Transverse colon (tissue), 4 donors: ENCODE results near the gene ANKRD11.

Source experiments
- EP300 ChIP-seq: sonication (generic); formaldehyde crosslinking; IDR thresholded peaks from one replicate; pipeline ENCODE4 v1.6.1; 2017; ENCODE audit warnings: antibody characterized with exemption, low read depth
- POLR2A ChIP-seq: fragments of 450-650 bp; IDR thresholded peaks from one replicate; pipeline ENCODE4 v1.6.1; 2016; ENCODE audit warnings: antibody characterized with exemption, mild to moderate bottlenecking, moderate library complexity
- POLR2AphosphoS5 ChIP-seq, 3 donors: sonication (generic); formaldehyde crosslinking; IDR thresholded peaks; one replicate each; pipeline ENCODE4 v1.6.1; 2016; ENCODE audit warnings: antibody characterized with exemption in 3 of 3
- TF ChIP-seq, protein P1 (sequence below), 5 experiments: fragments of 200-600 bp in 3 of 5; fragments of 450-650 bp in 2 of 5; sonication (generic) in 3 of 5; IDR thresholded peaks; 1 replicate in 2 of 5; 2 replicates in 3 of 5; pipeline ENCODE4 v1.5.1; 2016 to 2017; ENCODE audit warnings: antibody characterized with exemption in 5 of 5, inconsistent platforms in 3 of 5, mild to moderate bottlenecking in 2 of 5, moderate library complexity in 1 of 5

GRCh38 chr16:89472711-89473075, 17.7 kb downstream of the ANKRD11 start:
- TF ChIP-seq, protein P1, sequence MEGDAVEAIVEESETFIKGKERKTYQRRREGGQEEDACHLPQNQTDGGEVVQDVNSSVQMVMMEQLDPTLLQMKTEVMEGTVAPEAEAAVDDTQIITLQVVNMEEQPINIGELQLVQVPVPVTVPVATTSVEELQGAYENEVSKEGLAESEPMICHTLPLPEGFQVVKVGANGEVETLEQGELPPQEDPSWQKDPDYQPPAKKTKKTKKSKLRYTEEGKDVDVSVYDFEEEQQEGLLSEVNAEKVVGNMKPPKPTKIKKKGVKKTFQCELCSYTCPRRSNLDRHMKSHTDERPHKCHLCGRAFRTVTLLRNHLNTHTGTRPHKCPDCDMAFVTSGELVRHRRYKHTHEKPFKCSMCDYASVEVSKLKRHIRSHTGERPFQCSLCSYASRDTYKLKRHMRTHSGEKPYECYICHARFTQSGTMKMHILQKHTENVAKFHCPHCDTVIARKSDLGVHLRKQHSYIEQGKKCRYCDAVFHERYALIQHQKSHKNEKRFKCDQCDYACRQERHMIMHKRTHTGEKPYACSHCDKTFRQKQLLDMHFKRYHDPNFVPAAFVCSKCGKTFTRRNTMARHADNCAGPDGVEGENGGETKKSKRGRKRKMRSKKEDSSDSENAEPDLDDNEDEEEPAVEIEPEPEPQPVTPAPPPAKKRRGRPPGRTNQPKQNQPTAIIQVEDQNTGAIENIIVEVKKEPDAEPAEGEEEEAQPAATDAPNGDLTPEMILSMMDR (IDR thresholded peaks at IDR 0.05) = no peak
- TF ChIP-seq POLR2AphosphoS5 (IDR thresholded peaks at IDR 0.05) = no peak
- TF ChIP-seq POLR2A = no peak
- TF ChIP-seq EP300 = no peak
